K562 (cell line): Measurements from ENCODE around the gene TRAPPC1. TPM values are rescaled to one million over a fixed set of nuclear protein-coding genes. Genes with fewer than 3 reads are reported as not detected.

Source experiments
- ATAC-seq: fragments of 200-7000 bp; cut with Tn5 transposase; 3 replicates; pipeline ENCODE4 v1.9.1; 2020; ENCODE audit warnings: moderate library complexity
- BruUV-seq: library from RNA; stranded (reverse); fragments of 400-500 nt; replicated peaks from 2 replicates; lab custom pipeline; 2021; lab: Mats Ljungman, UMichigan
- CTCF ChIA-PET: fragments of 300-600 bp; formaldehyde crosslinking; extraction: SDS; loops from one replicate; lab custom pipeline; 2021; ENCODE audit warnings: low intra/inter-chr PET ratio; lab: Yijun Ruan, JAX
- POLR2A ChIA-PET: fragments of 300-600, 350-650 bp; sonication (Branson Sonifier 250); formaldehyde crosslinking; extraction: SDS; loops from one replicate; lab custom pipeline; 2021; ENCODE audit warnings: antibody characterized with exemption, inconsistent platforms; lab: Yijun Ruan, JAX
- DNase-seq, 4 experiments: peaks; one replicate each; pipeline versions ENCODE4 v3.0.0 to v3.0.0-alpha.2; 2011 to 2018; ENCODE audit warnings: low spot score in 3 of 4, mixed read lengths in 3 of 4; ENCODE audit errors: extremely low read depth in 1 of 4
- FAIRE-seq: peaks from 2 replicates; lab custom pipeline; 2011; peaks lifted over from hg19 to GRCh38; lab: Jason Lieb, UNC
- H2AFZ ChIP-seq: 2 replicates; pipeline ENCODE4 v1.6.0; 2011; ENCODE audit warnings: low read depth, low read length, control low read depth, inconsistent platforms
- H3K27ac ChIP-seq: fragments of 200-600 bp; 3 replicates; pipeline ENCODE4 v1.8.0; 2011; ENCODE audit warnings: low read depth, mild to moderate bottlenecking, control low read depth, inconsistent platforms, low read length, moderate library complexity, mixed read lengths; ENCODE audit errors: extremely low read depth
- H3K27me3 ChIP-seq, 2 experiments: fragments of 300-600 bp in 1 of 2; 2 replicates in 1 of 2; 3 replicates in 1 of 2; pipeline versions ENCODE4 v1.6.0 to v1.8.0; 2011; ENCODE audit warnings: inconsistent platforms in 2 of 2, low read length in 2 of 2, mild to moderate bottlenecking in 1 of 2, mixed read lengths in 1 of 2, moderate library complexity in 1 of 2; ENCODE audit not compliant: control insufficient read depth in 2 of 2, insufficient read depth in 2 of 2
- H3K36me3 ChIP-seq: fragments of 300-600 bp; 3 replicates; pipeline ENCODE4 v1.8.0; 2011; ENCODE audit warnings: mild to moderate bottlenecking, low read length, inconsistent platforms; ENCODE audit not compliant: control insufficient read depth, insufficient read depth
- H3K4me1 ChIP-seq, 2 experiments: fragments of 200-600 bp in 1 of 2; replicated peaks in 1 of 2; 2 replicates in 1 of 2; 3 replicates in 1 of 2; pipeline versions ENCODE4 v1.5.1 to v1.8.0; 2011; ENCODE audit warnings: inconsistent platforms in 2 of 2, low read length in 2 of 2, mild to moderate bottlenecking in 1 of 2, mixed read lengths in 1 of 2, moderate library complexity in 1 of 2; ENCODE audit not compliant: control insufficient read depth in 2 of 2, insufficient read depth in 2 of 2
- H3K4me2 ChIP-seq: 2 replicates; pipeline ENCODE4 v1.6.1; 2011; ENCODE audit warnings: low read length, control low read depth, inconsistent platforms, mixed read lengths; ENCODE audit not compliant: insufficient read depth
- H3K4me3 ChIP-seq: fragments of 200-600 bp; sonication (generic), shearing (Covaris generic); 2 replicates; pipeline ENCODE4 v1.5.1; 2016; ENCODE audit warnings: control low read depth, inconsistent platforms
- H3K79me2 ChIP-seq: fragments of 200-600 bp; 3 replicates; pipeline ENCODE4 v1.8.0; 2011; ENCODE audit warnings: low read length, inconsistent platforms; ENCODE audit not compliant: control insufficient read depth, insufficient read depth
- H3K9ac ChIP-seq, 2 experiments: 2 replicates each; pipeline versions ENCODE4 v1.6.0 to v1.6.1; 2011; ENCODE audit warnings: low read depth in 2 of 2, low read length in 2 of 2, control low read depth in 1 of 2, inconsistent platforms in 1 of 2, mild to moderate bottlenecking in 1 of 2, mixed read lengths in 1 of 2; ENCODE audit not compliant: insufficient read depth in 1 of 2
- H3K9me1 ChIP-seq: one replicate; pipeline ENCODE4 v1.6.0; 2011; ENCODE audit warnings: inconsistent platforms, mild to moderate bottlenecking, low read length, moderate library complexity; ENCODE audit not compliant: control insufficient read depth, insufficient read depth
- H3K9me3 ChIP-seq: replicated peaks from 2 replicates; pipeline ENCODE4 v1.5.1; 2011; ENCODE audit warnings: low read depth, low read length, inconsistent platforms; ENCODE audit not compliant: control insufficient read depth, insufficient read depth
- H4K20me1 ChIP-seq: replicated peaks from 2 replicates; pipeline ENCODE4 v1.6.1; 2011; ENCODE audit warnings: low read length, inconsistent platforms, mixed read lengths; ENCODE audit not compliant: control insufficient read depth, insufficient read depth
- CBX1 ChIP-seq: sonication (generic); IDR thresholded peaks from 2 replicates; pipeline ENCODE4 v1.6.1; 2016; ENCODE audit warnings: antibody characterized with exemption, low read depth, mild to moderate bottlenecking
- CLOCK ChIP-seq: fragments of 250-450 bp; sonication (Bioruptor Pico); IDR thresholded peaks from 2 replicates; pipeline ENCODE4 v1.4.0; 2020; ENCODE audit warnings: mild to moderate bottlenecking, moderate library complexity, borderline replicate concordance
- COPS2 ChIP-seq: fragments of 450-650 bp; conservative IDR thresholded peaks from 2 replicates; pipeline ENCODE4 v1.6.1; 2016; ENCODE audit warnings: mild to moderate bottlenecking, moderate library complexity
- EGR1 ChIP-seq: fragments of 450-650 bp; conservative IDR thresholded peaks from 2 replicates; pipeline ENCODE4 v1.6.1; 2017; ENCODE audit warnings: mild to moderate bottlenecking
- FOXP1 ChIP-seq: sonication (generic); formaldehyde crosslinking; IDR thresholded peaks from 2 replicates; pipeline ENCODE4 v1.8.0; 2022; ENCODE audit warnings: mild to moderate bottlenecking, missing genetic modification reagents
- GTF2F1 ChIP-seq: IDR thresholded peaks from 2 replicates; pipeline ENCODE4 v1.6.1; 2011; ENCODE audit warnings: low read depth, low read length, improper control_type of control experiment
- HEY1 ChIP-seq: fragments of 250-450 bp; sonication (Bioruptor Pico); IDR thresholded peaks from 2 replicates; pipeline ENCODE4 v1.5.0; 2020; ENCODE audit warnings: mild to moderate bottlenecking, moderate library complexity, borderline replicate concordance
- NR4A1 ChIP-seq, 2 experiments: fragments of 250-450 bp in 1 of 2; fragments of 450-650 bp in 1 of 2; sonication (Bioruptor Pico) in 1 of 2; IDR thresholded peaks; 2 replicates each; pipeline versions ENCODE4 v1.4.0 to v1.6.1; 2016 to 2020; ENCODE audit warnings: mild to moderate bottlenecking in 2 of 2, missing compliant biosample characterization in 1 of 2, missing genetic modification characterization in 1 of 2, moderate library complexity in 1 of 2
- NRF1 ChIP-seq, 2 experiments: fragments of 450-650 bp; IDR thresholded peaks in 1 of 2; conservative IDR thresholded peaks in 1 of 2; 2 replicates each; pipeline ENCODE4 v1.6.1; 2014; ENCODE audit warnings: mild to moderate bottlenecking in 2 of 2
- POLR2AphosphoS2 ChIP-seq: IDR thresholded peaks from 2 replicates; pipeline ENCODE4 v1.6.1; 2012; ENCODE audit warnings: low read length, improper control_type of control experiment
- SRF ChIP-seq, 2 experiments: fragments of 250-450, 450-650 bp in 1 of 2; sonication (Bioruptor Pico) in 1 of 2; sonication (generic) in 1 of 2; formaldehyde crosslinking; IDR thresholded peaks; 2 replicates each; pipeline versions ENCODE4 v1.5.0 to v1.5.1; 2020 to 2022; ENCODE audit warnings: mild to moderate bottlenecking in 1 of 2, missing genetic modification reagents in 1 of 2
- SUPT5H ChIP-seq: fragments of 450-650 bp; IDR thresholded peaks from 2 replicates; pipeline ENCODE4 v1.6.1; 2016
- ZNF140 ChIP-seq: fragments of 250-450 bp; sonication (Bioruptor Pico); IDR thresholded peaks from 2 replicates; pipeline ENCODE4 v1.8.0; 2021; ENCODE audit warnings: moderate library complexity, mild to moderate bottlenecking, inconsistent platforms
- ZNF696 ChIP-seq: fragments of 250-450 bp; sonication (Bioruptor Pico); conservative IDR thresholded peaks from 2 replicates; pipeline ENCODE4 v1.4.0; 2020; ENCODE audit warnings: mild to moderate bottlenecking, moderate library complexity
- WGBS: fragments of 100-300 bp; shearing (Covaris generic); methylation state at CpG from one replicate; pipeline ENCODE4 v1.1.6; 2016; ENCODE audit warnings: low coverage, mixed read lengths; ENCODE audit not compliant: insufficient coverage; ENCODE audit errors: missing lambda C conversion rate; 5-methylcytosine and 5-hydroxymethylcytosine counted together
- in situ Hi-C: fragments of 300-500 bp; cut with MboI; formaldehyde crosslinking; loops from 4 replicates; pipeline ENCODE4 v1.15.0; 2018; ENCODE audit warnings: inconsistent platforms, mixed read lengths
- intact Hi-C: fragments of 100-400 bp; cut with micrococcal nuclease; formaldehyde crosslinking; loops from 2 replicates; pipeline ENCODE4 v1.14.2; 2022
- polyA plus RNA-seq, 8 experiments: library from polyadenylated mRNA; depleted of rRNA in 4 of 8; stranded (reverse) in 5 of 8; unstranded in 3 of 8; fragments of >200 nt; fragmentation: Nextera tagmentation in 2 of 8; fragmentation: Illumina TruSeq in 1 of 8; extraction: Ambion mirVana in 2 of 8; extraction: Trizol in 1 of 8; gene quantifications; 2 replicates each; pipeline versions ENCODE4 v1.2.1 to v1.2.3, GENCODE V29; 2011 to 2014; ENCODE audit warnings: inconsistent platforms in 1 of 8, missing spikeins in 1 of 8
- total RNA-seq, 7 experiments: library from RNA; depleted of rRNA in 6 of 7; stranded (reverse); fragments of >200 nt in 6 of 7; fragmentation: Illumina TruSeq in 2 of 7; extraction: Trizol in 2 of 7; gene quantifications; 2 replicates each; pipeline versions ENCODE4 v1.2.1 to v1.2.3, GENCODE V29; 2011 to 2021; ENCODE audit warnings: low replicate concordance in 1 of 7
- TF ChIP-seq, protein P1 (sequence below), 3 experiments: fragments of 200-800 bp in 1 of 3; fragments of 250-450 bp in 1 of 3; fragments of 450-650 bp in 1 of 3; sonication (Bioruptor Pico) in 1 of 3; sonication (Bioruptor generic) in 1 of 3; formaldehyde crosslinking in 1 of 3; IDR thresholded peaks; 2 replicates each; pipeline versions ENCODE4 v1.6.1 to v1.8.0; 2016 to 2022; ENCODE audit warnings: mild to moderate bottlenecking in 2 of 3, missing genetic modification characterization in 2 of 3, missing compliant biosample characterization in 1 of 3, moderate library complexity in 1 of 3

The TRAPPC1 gene
- total and polyA plus RNA-seq, 9 of the 15 experiments (the other 6 are each of a cell fraction or from before 2014, with no cell fraction given), result 11.7 to 82.8 (median 36.2) TPM

DNA sequence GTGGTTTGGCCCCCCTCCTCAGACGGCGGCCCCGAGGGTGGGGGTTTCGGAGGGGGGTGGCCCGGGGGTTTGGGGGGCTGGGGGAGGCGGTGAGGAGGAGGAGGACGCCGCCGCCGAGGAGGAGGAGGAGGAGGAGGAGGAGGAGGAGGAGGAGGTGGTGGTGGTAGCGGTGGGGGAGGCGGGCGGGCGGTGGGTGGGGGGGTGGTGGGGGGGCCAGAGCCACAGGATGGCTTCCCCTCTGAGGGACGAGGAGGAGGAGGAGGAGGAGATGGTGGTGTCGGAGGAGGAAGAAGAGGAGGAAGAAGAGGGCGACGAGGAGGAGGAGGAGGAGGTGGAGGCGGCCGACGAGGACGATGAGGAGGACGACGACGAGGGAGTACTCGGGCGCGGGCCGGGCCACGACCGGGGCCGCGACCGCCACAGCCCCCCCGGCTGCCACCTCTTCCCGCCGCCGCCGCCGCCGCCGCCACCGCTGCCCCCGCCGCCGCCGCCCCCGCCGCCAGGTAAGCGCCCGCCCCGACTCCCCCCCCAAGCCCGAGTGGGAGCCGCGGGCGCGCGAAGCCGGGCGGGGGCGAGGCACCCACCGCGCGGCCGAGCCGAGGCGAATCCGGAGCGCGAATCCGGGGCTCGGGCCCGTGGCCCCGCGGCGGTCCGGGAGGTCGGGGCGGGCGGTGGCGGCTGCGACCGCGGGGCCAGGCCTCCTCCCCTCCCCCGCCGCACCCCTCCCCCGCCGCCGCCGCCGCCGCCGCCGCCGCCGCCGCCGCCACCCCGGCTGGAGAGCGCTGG is 47.0 kb downstream of the TRAPPC1 start:
- peak overlapping the region; percentile 66 for H3K4me3 ChIP-seq
- ChIA-PET POLR2A (no interaction called here), CTCF (no interaction called here)
- DNase-seq (peak; percentile 25 to 64 (median 50)), ATAC-seq (no peak), FAIRE-seq (no peak)
- H3K9me1 ChIP-seq, result peaks cover 3% of the 10 kb centered on the region
- peak overlapping the region; percentile 65; the same call in 1 of the 2 replicates for H3K4me2 ChIP-seq
- peak overlapping the region; percentile 97 for H3K27ac ChIP-seq
- intact Hi-C loops, result no loop called here
- peaks cover 25% of the 10 kb centered on the region; the same call in 1 of the 3 replicates for H3K36me3 ChIP-seq
- peak overlapping the region in 1 of 2 experiments; percentile 97; a peak in 2 of 4 replicates for H3K9ac ChIP-seq
- H2AFZ ChIP-seq, result no peak overlapping the region
- H4K20me1 ChIP-seq, result no peaks in the 10 kb centered on the region; the same call in 1 of the 2 replicates
- H3K4me1 ChIP-seq, result peaks cover 38 to 46% of the 10 kb centered on the region in 2 experiments
- no peaks in the 10 kb centered on the region for H3K27me3 ChIP-seq
- no peaks in the 10 kb centered on the region for H3K9me3 ChIP-seq
- no TSS peak for BruUV-seq
- in situ Hi-C loops, result no loop called here
- no CpG with 5 or more reads among the region's 100 CpGs for WGBS
- H3K79me2 ChIP-seq, result peaks cover 59% of the 10 kb centered on the region
- TF ChIP-seq COPS2 (no peak), NR4A1 (CRISPR knock-in tag; IDR thresholded peaks at IDR 0.05) (no peak), NR4A1 (tag; IDR thresholded peaks at IDR 0.05) (no peak), FOXP1 (CRISPR knock-in tag) (no peak), NRF1 (conservative IDR thresholded peaks at IDR 0.05 in 1 of 2, IDR thresholded peaks at IDR 0.05 in 1 of 2) (no peak), ZNF696 (CRISPR knock-in tag) (no peak), HEY1 (CRISPR knock-in tag) (no peak), SUPT5H (no peak), SRF (CRISPR knock-in tag; IDR thresholded peaks at IDR 0.05) (no peak), GTF2F1 (no peak), EGR1 (peak; percentile 48), CLOCK (no peak), CBX1 (no peak), POLR2AphosphoS2 (no peak), ZNF140 (CRISPR knock-in tag) (no peak)
- TF ChIP-seq, protein P1, sequence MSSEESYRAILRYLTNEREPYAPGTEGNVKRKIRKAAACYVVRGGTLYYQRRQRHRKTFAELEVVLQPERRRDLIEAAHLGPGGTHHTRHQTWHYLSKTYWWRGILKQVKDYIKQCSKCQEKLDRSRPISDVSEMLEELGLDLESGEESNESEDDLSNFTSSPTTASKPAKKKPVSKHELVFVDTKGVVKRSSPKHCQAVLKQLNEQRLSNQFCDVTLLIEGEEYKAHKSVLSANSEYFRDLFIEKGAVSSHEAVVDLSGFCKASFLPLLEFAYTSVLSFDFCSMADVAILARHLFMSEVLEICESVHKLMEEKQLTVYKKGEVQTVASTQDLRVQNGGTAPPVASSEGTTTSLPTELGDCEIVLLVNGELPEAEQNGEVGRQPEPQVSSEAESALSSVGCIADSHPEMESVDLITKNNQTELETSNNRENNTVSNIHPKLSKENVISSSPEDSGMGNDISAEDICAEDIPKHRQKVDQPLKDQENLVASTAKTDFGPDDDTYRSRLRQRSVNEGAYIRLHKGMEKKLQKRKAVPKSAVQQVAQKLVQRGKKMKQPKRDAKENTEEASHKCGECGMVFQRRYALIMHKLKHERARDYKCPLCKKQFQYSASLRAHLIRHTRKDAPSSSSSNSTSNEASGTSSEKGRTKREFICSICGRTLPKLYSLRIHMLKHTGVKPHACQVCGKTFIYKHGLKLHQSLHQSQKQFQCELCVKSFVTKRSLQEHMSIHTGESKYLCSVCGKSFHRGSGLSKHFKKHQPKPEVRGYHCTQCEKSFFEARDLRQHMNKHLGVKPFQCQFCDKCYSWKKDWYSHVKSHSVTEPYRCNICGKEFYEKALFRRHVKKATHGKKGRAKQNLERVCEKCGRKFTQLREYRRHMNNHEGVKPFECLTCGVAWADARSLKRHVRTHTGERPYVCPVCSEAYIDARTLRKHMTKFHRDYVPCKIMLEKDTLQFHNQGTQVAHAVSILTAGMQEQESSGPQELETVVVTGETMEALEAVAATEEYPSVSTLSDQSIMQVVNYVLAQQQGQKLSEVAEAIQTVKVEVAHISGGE (CRISPR knock-in tag; IDR thresholded peaks at IDR 0.05), result 0 out of 6 replicates have a peak, but pooled peaks of 1 of the 3 experiments have one; percentile 24
